GM23248 (cell line): Measurements from ENCODE around the gene UFD1. TPM values are rescaled to one million over a fixed set of nuclear protein-coding genes. Genes with fewer than 3 reads are reported as not detected.

ENCODE experiments used
- DNase-seq: peaks from one replicate; pipeline ENCODE4 v3.0.0-alpha.2; 2015
- H2AFZ ChIP-seq: fragments of 200-600 bp; sonication (generic); 2 replicates; pipeline ENCODE4 v1.6.1; 2016; ENCODE audit warnings: antibody characterized with exemption
- H3F3A ChIP-seq: fragments of 200-600 bp; sonication (generic); 2 replicates; pipeline ENCODE4 v1.6.1; 2016; ENCODE audit warnings: mild to moderate bottlenecking, antibody characterized with exemption, mixed run types; ENCODE audit not compliant: insufficient read depth
- H3K27ac ChIP-seq: fragments of 200-600 bp; sonication (generic); 2 replicates; pipeline ENCODE4 v1.5.1; 2016; ENCODE audit warnings: mild to moderate bottlenecking
- H3K27me3 ChIP-seq: fragments of 200-600 bp; sonication (generic); replicated peaks from 2 replicates; pipeline ENCODE4 v1.6.1; 2016; ENCODE audit warnings: mild to moderate bottlenecking; ENCODE audit not compliant: insufficient read depth
- H3K36me3 ChIP-seq: fragments of 200-600 bp; sonication (generic); 2 replicates; pipeline ENCODE4 v1.6.1; 2016; ENCODE audit warnings: low read depth, mild to moderate bottlenecking
- H3K4me1 ChIP-seq: fragments of 200-600 bp; sonication (generic); 2 replicates; pipeline ENCODE4 v1.6.1; 2016; ENCODE audit warnings: mild to moderate bottlenecking; ENCODE audit not compliant: insufficient read depth
- H3K4me2 ChIP-seq: fragments of 200-600 bp; sonication (generic); one replicate; pipeline ENCODE4 v1.6.1; 2016; ENCODE audit warnings: mild to moderate bottlenecking; ENCODE audit not compliant: unreplicated experiment
- H3K4me3 ChIP-seq: fragments of 200-600 bp; sonication (generic); 2 replicates; pipeline ENCODE4 v1.5.1; 2016; ENCODE audit warnings: mild to moderate bottlenecking
- H3K79me2 ChIP-seq: fragments of 200-600 bp; sonication (generic); 2 replicates; pipeline ENCODE4 v1.6.1; 2016; ENCODE audit warnings: mild to moderate bottlenecking; ENCODE audit not compliant: insufficient read depth
- H3K9ac ChIP-seq: fragments of 200-600 bp; sonication (generic); 2 replicates; pipeline ENCODE4 v1.6.1; 2016; ENCODE audit warnings: mild to moderate bottlenecking
- H3K9me2 ChIP-seq: fragments of 200-600 bp; sonication (generic); 2 replicates; pipeline ENCODE4 v1.6.1; 2016; ENCODE audit warnings: mixed run types, mild to moderate bottlenecking, moderate library complexity; ENCODE audit not compliant: insufficient read depth
- H3K9me3 ChIP-seq: fragments of 200-600 bp; sonication (generic); one replicate; pipeline ENCODE4 v1.6.1; 2017; ENCODE audit warnings: low read depth
- H4K20me1 ChIP-seq: fragments of 200-600 bp; sonication (generic); 2 replicates; pipeline ENCODE4 v1.6.0; 2016; ENCODE audit not compliant: insufficient read depth
- EZH2 ChIP-seq: fragments of 200-600 bp; sonication (generic); IDR thresholded peaks from 2 replicates; pipeline ENCODE4 v1.6.1; 2018; ENCODE audit warnings: antibody characterized with exemption, mild to moderate bottlenecking; ENCODE audit not compliant: insufficient read depth, poor library complexity, severe bottlenecking
- EZH2phosphoT487 ChIP-seq: fragments of 200-600 bp; sonication (generic); IDR thresholded peaks from 2 replicates; pipeline ENCODE4 v1.6.1; 2018; ENCODE audit warnings: antibody characterized with exemption, moderate library complexity, mild to moderate bottlenecking, low read depth; ENCODE audit not compliant: insufficient read depth
- WGBS, 2 experiments: methylation state at CpG; one replicate each; pipeline ENCODE4 v1.1.6; 2015 to 2017; ENCODE audit warnings: low lambda C conversion rate in 2 of 2, low coverage in 1 of 2; ENCODE audit errors: missing lambda C conversion rate in 2 of 2; 5-methylcytosine and 5-hydroxymethylcytosine counted together
- in situ Hi-C: fragments of 300-500 bp; cut with MboI; formaldehyde crosslinking; loops from 2 replicates; pipeline ENCODE4 v1.15.0; 2020
- polyA plus RNA-seq: library from polyadenylated mRNA; unstranded; fragments of >200 nt; fragmentation: Nextera tagmentation; extraction: Ambion mirVana; gene quantifications from 2 replicates; pipeline ENCODE4 v1.2.1, GENCODE V29; 2016
- total RNA-seq: library from RNA; depleted of rRNA; stranded (reverse); fragments of >200 nt; shearing (Covaris generic); gene quantifications from 2 replicates; pipeline ENCODE4 v1.2.3, GENCODE V29; 2014; rRNA removed

UFD1 gene
- total and polyA plus RNA-seq, 2 experiments from 2014 or later = 55.2 to 117 TPM

- Histone ChIP-seq H3K9ac (no peak overlapping the region), H3K79me2 (peaks cover 26% of the 10 kb centered on the region; the same call in 1 of the 2 replicates), H4K20me1 (no peaks in the 10 kb centered on the region), H3K27ac (no peak overlapping the region), H3K9me2 (no peaks in the 10 kb centered on the region), H3K9me3 (no peaks in the 10 kb centered on the region), H3K4me1 (no peaks in the 10 kb centered on the region), H3K4me3 (no peak overlapping the region), H3K36me3 (peaks cover 28% of the 10 kb centered on the region), H2AFZ (no peak overlapping the region), H3K27me3 (no peaks in the 10 kb centered on the region), H3K4me2 (no peak overlapping the region), H3F3A (no peaks in the 10 kb centered on the region)
- WGBS, 2 experiments = 94 to 95% methylated on average over 4 of the region's 4 CpGs
- TF ChIP-seq EZH2phosphoT487 (no peak), EZH2 (no peak)
- DNase-seq = no peak
- in situ Hi-C loops = no loop called here
Observed at GRCh38 chr22:19402642-19403191, 76.3 kb downstream of the UFD1 start.

- 89% methylated on average over 4 of the region's 4 CpGs for WGBS, 2 experiments
- Histone ChIP-seq H3K9me3 (no peaks in the 10 kb centered on the region), H3K9me2 (no peaks in the 10 kb centered on the region), H3K27ac (no peak overlapping the region), H2AFZ (no peak overlapping the region), H3K27me3 (no peaks in the 10 kb centered on the region), H3K4me2 (no peak overlapping the region), H3K9ac (no peak overlapping the region), H3K4me3 (no peak overlapping the region), H3F3A (no peaks in the 10 kb centered on the region), H3K4me1 (no peaks in the 10 kb centered on the region), H3K36me3 (peaks cover 23% of the 10 kb centered on the region; the same call in 1 of the 2 replicates), H4K20me1 (no peaks in the 10 kb centered on the region), H3K79me2 (peaks cover 26% of the 10 kb centered on the region; the same call in 1 of the 2 replicates)
- DNase-seq = no peak
- TF ChIP-seq EZH2phosphoT487 = no peak
- no peak for TF ChIP-seq EZH2
- in situ Hi-C loops = no loop called here
Observed at GRCh38 chr22:19401483-19401882, 77.5 kb downstream of the UFD1 start.

- in situ Hi-C loops = no loop called here
- Histone ChIP-seq H3K4me3 (no peak overlapping the region), H3K79me2 (peaks cover 26% of the 10 kb centered on the region; the same call in 1 of the 2 replicates), H3K9me2 (no peaks in the 10 kb centered on the region), H4K20me1 (no peaks in the 10 kb centered on the region), H3F3A (no peaks in the 10 kb centered on the region), H3K9ac (no peak overlapping the region), H3K4me1 (no peaks in the 10 kb centered on the region), H3K9me3 (no peaks in the 10 kb centered on the region), H3K27me3 (no peaks in the 10 kb centered on the region), H3K4me2 (no peak overlapping the region), H3K36me3 (peaks cover 27% of the 10 kb centered on the region; the same call in 1 of the 2 replicates), H2AFZ (no peak overlapping the region), H3K27ac (no peak overlapping the region)
- TF ChIP-seq EZH2 (no peak), EZH2phosphoT487 (no peak)
- WGBS, 2 experiments = 91% methylated on average over 6 of the region's 6 CpGs
- DNase-seq = no peak
Observed at GRCh38 chr22:19400881-19401280, 78.1 kb downstream of the UFD1 start.

Other genes starting within 250 kb of the UFD1 start
- 10.2 and 20.0 TPM in 2 replicates for gene CLTCL1, start 187.5 kb downstream of the UFD1 start, total RNA-seq
- gene CLTCL1, start 187.5 kb downstream of the UFD1 start, polyA plus RNA-seq = 8.5 and 8.9 TPM in 2 replicates
- gene HIRA, start 47.5 kb downstream of the UFD1 start, total RNA-seq = 18.6 and 24.2 TPM in 2 replicates
- gene HIRA, start 47.5 kb downstream of the UFD1 start, polyA plus RNA-seq = 2.1 and 2.7 TPM in 2 replicates
- gene MRPL40, start 46.6 kb downstream of the UFD1 start, total RNA-seq = 27.3 and 37.6 TPM in 2 replicates
- 80.8 and 81.9 TPM in 2 replicates for gene MRPL40, start 46.6 kb downstream of the UFD1 start, polyA plus RNA-seq
- gene C22orf39, start 31.5 kb downstream of the UFD1 start, total RNA-seq = 14.4 and 15.0 TPM in 2 replicates
- gene C22orf39, start 31.5 kb downstream of the UFD1 start, polyA plus RNA-seq = 21.3 and 22.8 TPM in 2 replicates
- gene CDC45, start 727 bp upstream of the UFD1 start, total RNA-seq = 9.5 TPM in 2 replicates
- gene CDC45, start 727 bp upstream of the UFD1 start, polyA plus RNA-seq = 10.1 and 10.6 TPM in 2 replicates
- not detected in 2 replicates for gene CLDN5, start 45.2 kb upstream of the UFD1 start, total RNA-seq
- gene CLDN5, start 45.2 kb upstream of the UFD1 start, polyA plus RNA-seq = not detected in 2 replicates
- 31.5 and 35.3 TPM in 2 replicates for gene SEPTIN5, start 235.3 kb upstream of the UFD1 start, total RNA-seq
- gene SEPTIN5, start 235.3 kb upstream of the UFD1 start, polyA plus RNA-seq = 16.1 and 17.0 TPM in 2 replicates
- 7.1 and 10.2 TPM in 2 replicates for gene GP1BB, start 244.3 kb upstream of the UFD1 start, total RNA-seq
- gene GP1BB, start 244.3 kb upstream of the UFD1 start, polyA plus RNA-seq = 3.2 and 4.9 TPM in 2 replicates